ENCODE results near the gene SCN5A. TPM values are rescaled to one million over a fixed set of nuclear protein-coding genes. Genes with fewer than 3 reads are reported as not detected.

The SCN5A gene
- total and polyA plus RNA-seq, 2 of the 13 experiments (the other 11 are each of a cell fraction or from before 2014, with no cell fraction given), result 0.22 TPM; not detected in 1

DNA sequence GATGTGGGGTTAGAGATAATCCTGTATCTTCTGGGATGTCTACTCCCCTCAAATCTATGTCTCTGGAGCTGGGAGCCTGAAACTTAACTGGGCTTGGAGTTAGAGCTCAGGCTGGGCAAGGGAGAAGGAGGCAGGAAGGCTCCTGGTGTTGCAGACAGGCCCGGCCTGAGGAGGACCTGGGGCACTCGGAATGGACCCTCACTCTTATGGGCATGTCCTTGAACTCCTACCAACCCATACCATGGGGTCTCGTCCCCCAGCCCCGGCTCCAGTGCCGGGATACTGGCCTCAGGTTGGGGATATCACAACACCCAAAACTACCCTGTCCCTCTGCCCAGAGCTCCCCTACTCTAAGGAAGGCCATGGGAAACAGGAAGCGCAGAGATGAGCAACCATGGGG lies 45.2 kb downstream of the SCN5A start (continued):
- TF ChIP-seq ZNF713 (CRISPR knock-in tag; IDR thresholded peaks at IDR 0.05) (no peak), SATB2 (CRISPR knock-in tag; IDR thresholded peaks at IDR 0.05) (no peak), SPEN (CRISPR knock-in tag; IDR thresholded peaks at IDR 0.05; ENCODE audit: low read depth) (no peak), ZNF441 (CRISPR knock-in tag; IDR thresholded peaks at IDR 0.05; ENCODE audit: borderline replicate concordance) (no peak)

DNA sequence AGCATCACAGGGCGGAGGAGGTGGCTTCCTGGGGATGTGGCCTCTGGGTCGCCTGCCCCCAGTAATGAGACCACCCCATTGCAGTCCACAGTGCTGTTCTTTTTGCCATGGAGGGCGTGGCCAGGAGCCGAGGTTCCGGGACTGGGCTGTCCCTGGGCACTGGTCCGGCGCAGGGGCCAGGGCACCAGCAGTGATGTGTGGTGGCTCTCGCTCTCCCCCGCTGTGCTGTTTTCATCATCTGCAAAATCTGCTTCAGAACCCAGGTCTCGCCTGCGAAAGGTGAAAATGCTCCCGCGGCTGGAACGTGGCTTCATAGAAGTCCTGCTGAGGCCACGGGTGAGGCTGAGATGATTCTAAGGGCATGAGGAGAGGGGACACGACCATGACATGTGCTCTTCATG lies 45.8 kb downstream of the SCN5A start:
- Histone ChIP-seq H3K4me2 (ENCODE audit: low read depth, low read length) (no peak overlapping the region), H4K20me1 (ENCODE audit: insufficient read depth, low read length) (no peaks in the 10 kb centered on the region), H3K79me2 (ENCODE audit: insufficient read depth, low read length) (no peaks in the 10 kb centered on the region), H3K27me3 (ENCODE audit: control insufficient read depth in 1 of 2, insufficient read depth in 2 of 2, low read length in 2 of 2) (peaks cover 3 to 40% of the 10 kb centered on the region in 2 experiments; a peak in 4 of 5 replicates), H3K36me3 (replicated peaks in 1 of 2; ENCODE audit: control insufficient read depth in 1 of 2, insufficient read depth in 2 of 2, low read length in 2 of 2) (no peaks in the 10 kb centered on the region), H3K27ac (ENCODE audit: extremely low read length, insufficient read depth, low read length) (no peak overlapping the region), H3K4me3 (replicated peaks in 1 of 3; ENCODE audit: insufficient read depth in 1 of 3, low read depth in 2 of 3, low read length in 3 of 3) (no peak overlapping the region), H3K4me1 (ENCODE audit: insufficient read depth, low read length) (no peaks in the 10 kb centered on the region), H3K9ac (ENCODE audit: insufficient read depth, low read depth, low read length) (no peak overlapping the region), H2AFZ (ENCODE audit: low read length) (no peak overlapping the region), H3K9me3 (ENCODE audit: low read length) (no peaks in the 10 kb centered on the region)
- intact Hi-C loops (cut with micrococcal nuclease; ENCODE audit: unreplicated experiment) (no loop called here), in situ Hi-C loops (cut with HindIII; ENCODE audit: extremely low pct_ligation_motif_present, low pct_unique_long_range_greater_than_20kb) (no loop called here)
- ChIA-PET CTCF (ENCODE audit: low intra/inter-chr PET ratio, low total read pairs) (no interaction called here), POLR2A (no interaction called here)
- no peak for TF ChIP-seq ZNF883 (CRISPR knock-in tag; IDR thresholded peaks at IDR 0.05; ENCODE audit: not compliant biosample characterization)
- TF ChIP-seq RFX1 (IDR thresholded peaks at IDR 0.05), result no peak
- no peak for TF ChIP-seq ZNF549 (CRISPR knock-in tag; IDR thresholded peaks at IDR 0.05)
- no peak for TF ChIP-seq ATF1 (CRISPR knock-in tag; IDR thresholded peaks at IDR 0.05)
- no peak for TF ChIP-seq KLF6 (CRISPR knock-in tag; IDR thresholded peaks at IDR 0.05)
- no peak for TF ChIP-seq FOXA3 (CRISPR knock-in tag; IDR thresholded peaks at IDR 0.05)
- TF ChIP-seq NFE2 (CRISPR knock-in tag; IDR thresholded peaks at IDR 0.05), result no peak
- TF ChIP-seq KDM5B (CRISPR knock-in tag; IDR thresholded peaks at IDR 0.05; ENCODE audit: borderline replicate concordance), result no peak
- no peak for TF ChIP-seq SMARCC2 (IDR thresholded peaks at IDR 0.05)
- FAIRE-seq (no peak), DNase-seq (ENCODE audit: low spot score) (no peak), ATAC-seq (no peak)
- WGBS (ENCODE audit: low lambda C conversion rate), result 0% methylated on average over 1 of the region's 16 CpGs
- no TSS peak for BruUV-seq (replicated peaks)
